ENCODE results near the gene ISYNA1.
A peak's percentile ranks its signal among the peaks of the same experiment; 100 is the strongest.

Gene ISYNA1

DNA sequence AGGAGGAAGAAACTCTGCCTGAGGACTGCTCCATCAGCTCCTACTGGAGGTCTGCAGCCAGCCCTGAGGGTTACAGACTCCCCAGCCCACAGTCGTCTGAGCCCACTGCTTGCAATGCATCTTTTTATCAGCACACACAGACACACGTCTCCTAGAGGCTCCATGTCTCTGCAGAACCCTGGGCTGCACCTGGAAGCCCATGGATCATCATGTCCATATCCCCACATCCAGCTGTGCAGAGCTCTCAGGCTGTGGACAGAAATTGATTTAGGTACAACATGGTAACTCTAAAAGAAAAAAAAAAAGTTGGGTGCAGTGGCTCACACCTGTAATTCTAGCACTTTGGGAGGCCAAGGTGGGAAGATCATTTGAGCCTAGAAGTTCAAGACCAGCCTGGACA, 32.9 kb upstream of the ISYNA1 start:
- Histone ChIP-seq H3K9me2 (replicated peaks; ENCODE audit: control insufficient read depth, low read length) (no peaks in the 10 kb centered on the region), H3K4me3 (ENCODE audit: low read length) (no peak overlapping the region), H3K36me3 (ENCODE audit: control insufficient read depth, low read length) (peaks cover 5% of the 10 kb centered on the region; the same call in 1 of the 2 replicates), H3K4me2 (ENCODE audit: low read length) (no peak overlapping the region), H3K79me2 (ENCODE audit: control insufficient read depth, low read length) (peaks cover 33% of the 10 kb centered on the region), H4K20me1 (ENCODE audit: control insufficient read depth, insufficient read depth, low read depth, low read length) (peaks cover 7% of the 10 kb centered on the region), H3K4me1 (ENCODE audit: control insufficient read depth, low read length) (no peaks in the 10 kb centered on the region), H3F3A (ENCODE audit: control insufficient read depth, insufficient read depth) (no peaks in the 10 kb centered on the region), H3K27me3 (ENCODE audit: control insufficient read depth, low read length) (no peaks in the 10 kb centered on the region), H3K27ac (ENCODE audit: low read depth, low read length) (no peak overlapping the region), H3K9me3 (ENCODE audit: control insufficient read depth, insufficient read depth, low read length) (no peaks in the 10 kb centered on the region)
- TF ChIP-seq, protein P1, sequence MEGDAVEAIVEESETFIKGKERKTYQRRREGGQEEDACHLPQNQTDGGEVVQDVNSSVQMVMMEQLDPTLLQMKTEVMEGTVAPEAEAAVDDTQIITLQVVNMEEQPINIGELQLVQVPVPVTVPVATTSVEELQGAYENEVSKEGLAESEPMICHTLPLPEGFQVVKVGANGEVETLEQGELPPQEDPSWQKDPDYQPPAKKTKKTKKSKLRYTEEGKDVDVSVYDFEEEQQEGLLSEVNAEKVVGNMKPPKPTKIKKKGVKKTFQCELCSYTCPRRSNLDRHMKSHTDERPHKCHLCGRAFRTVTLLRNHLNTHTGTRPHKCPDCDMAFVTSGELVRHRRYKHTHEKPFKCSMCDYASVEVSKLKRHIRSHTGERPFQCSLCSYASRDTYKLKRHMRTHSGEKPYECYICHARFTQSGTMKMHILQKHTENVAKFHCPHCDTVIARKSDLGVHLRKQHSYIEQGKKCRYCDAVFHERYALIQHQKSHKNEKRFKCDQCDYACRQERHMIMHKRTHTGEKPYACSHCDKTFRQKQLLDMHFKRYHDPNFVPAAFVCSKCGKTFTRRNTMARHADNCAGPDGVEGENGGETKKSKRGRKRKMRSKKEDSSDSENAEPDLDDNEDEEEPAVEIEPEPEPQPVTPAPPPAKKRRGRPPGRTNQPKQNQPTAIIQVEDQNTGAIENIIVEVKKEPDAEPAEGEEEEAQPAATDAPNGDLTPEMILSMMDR (IDR thresholded peaks at IDR 0.05; ENCODE audit: low read depth, low read length, poor library complexity, severe bottlenecking), result no peak
- no peak for TF ChIP-seq EZH2phosphoT487 (IDR thresholded peaks at IDR 0.05; ENCODE audit: borderline replicate concordance, low read length)

DNA sequence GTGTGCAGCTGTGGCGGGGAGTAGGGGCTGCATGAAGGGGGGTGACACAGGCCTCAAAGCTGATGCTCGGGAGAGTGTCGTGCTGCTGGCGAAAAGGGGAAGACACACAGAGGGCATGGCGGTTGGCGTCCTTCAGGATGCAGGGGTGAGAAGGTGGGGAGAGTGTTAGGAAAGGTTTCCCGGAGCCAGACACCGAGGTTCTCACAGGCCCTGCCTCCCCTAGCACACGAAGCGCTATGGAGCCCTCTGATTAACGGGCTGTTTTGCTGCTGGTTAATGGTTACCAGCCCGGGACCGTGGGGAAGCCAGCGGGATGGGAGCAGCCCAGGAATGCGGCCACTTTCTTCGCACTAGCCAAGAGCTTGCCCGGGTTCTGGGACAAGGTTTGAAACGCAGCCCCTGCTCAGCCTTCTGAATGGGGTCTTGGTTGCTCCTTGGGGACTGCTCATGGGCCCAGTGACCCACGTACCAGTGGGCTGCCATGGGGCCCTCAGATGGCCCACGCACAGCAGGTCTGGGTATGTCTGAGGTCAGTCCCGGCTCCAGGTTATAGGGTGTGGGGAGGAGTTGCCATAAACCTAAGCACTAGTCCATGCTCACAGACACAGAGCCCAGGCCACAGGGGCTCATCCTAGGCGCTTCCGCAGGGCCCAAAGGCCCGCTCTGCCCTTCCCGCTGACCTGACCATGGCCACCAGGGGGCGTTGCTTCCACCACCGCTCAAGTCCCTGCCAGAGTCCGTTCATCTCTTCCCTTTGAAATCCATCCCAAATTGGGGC, 31.3 kb upstream of the ISYNA1 start:
- H3F3A ChIP-seq (ENCODE audit: control insufficient read depth, insufficient read depth), result no peaks in the 10 kb centered on the region
- H3K27me3 ChIP-seq (ENCODE audit: control insufficient read depth, low read length), result no peaks in the 10 kb centered on the region
- no peak for TF ChIP-seq EZH2phosphoT487 (IDR thresholded peaks at IDR 0.05; ENCODE audit: borderline replicate concordance, low read length)
- TF ChIP-seq, protein P1 (IDR thresholded peaks at IDR 0.05; ENCODE audit: low read depth, low read length, poor library complexity, severe bottlenecking), result peak; percentile 88
- no peak overlapping the region for H3K27ac ChIP-seq (ENCODE audit: low read depth, low read length)
- no peaks in the 10 kb centered on the region for H3K9me3 ChIP-seq (ENCODE audit: control insufficient read depth, insufficient read depth, low read length)
- no peaks in the 10 kb centered on the region for H3K4me1 ChIP-seq (ENCODE audit: control insufficient read depth, low read length)
- no peak overlapping the region for H3K4me3 ChIP-seq (ENCODE audit: low read length)
- H4K20me1 ChIP-seq (ENCODE audit: control insufficient read depth, insufficient read depth, low read depth, low read length), result peaks cover 4% of the 10 kb centered on the region
- no peaks in the 10 kb centered on the region for H3K9me2 ChIP-seq (replicated peaks; ENCODE audit: control insufficient read depth, low read length)
- H3K4me2 ChIP-seq (ENCODE audit: low read length), result no peak overlapping the region
- peaks cover 18% of the 10 kb centered on the region for H3K79me2 ChIP-seq (ENCODE audit: control insufficient read depth, low read length)
- H3K36me3 ChIP-seq (ENCODE audit: control insufficient read depth, low read length), result peaks cover 10% of the 10 kb centered on the region; the same call in 1 of the 2 replicates

DNA sequence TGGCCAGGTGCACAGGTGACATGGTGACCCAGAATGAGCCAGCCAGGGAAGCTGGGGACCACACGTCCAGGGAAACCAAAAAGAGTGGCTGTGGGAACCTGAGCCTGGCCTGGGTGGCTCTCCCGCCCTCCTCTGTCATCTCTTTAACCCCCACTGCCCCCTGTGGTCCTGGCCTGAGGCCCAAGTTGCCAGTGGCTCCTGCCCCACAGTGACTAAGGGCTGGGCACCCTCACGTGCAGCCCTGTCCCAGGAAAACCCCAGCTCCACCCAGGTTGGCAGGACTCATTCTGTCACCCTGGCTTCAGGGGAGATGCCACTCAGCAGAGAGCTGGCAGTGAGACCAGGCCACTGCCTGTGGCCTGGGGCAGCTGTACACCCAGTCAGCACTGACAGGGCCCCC, 30.6 kb upstream of the ISYNA1 start:
- no peaks in the 10 kb centered on the region for H3K9me3 ChIP-seq (ENCODE audit: control insufficient read depth, insufficient read depth, low read length)
- H3K9me2 ChIP-seq (replicated peaks; ENCODE audit: control insufficient read depth, low read length), result no peaks in the 10 kb centered on the region
- peaks cover 13% of the 10 kb centered on the region for H3K79me2 ChIP-seq (ENCODE audit: control insufficient read depth, low read length)

More for the DNA sequence above, 30.6 kb upstream of the ISYNA1 start:
- TF ChIP-seq, protein P1 (IDR thresholded peaks at IDR 0.05; ENCODE audit: low read depth, low read length, poor library complexity, severe bottlenecking), result no peak
- TF ChIP-seq EZH2phosphoT487 (IDR thresholded peaks at IDR 0.05; ENCODE audit: borderline replicate concordance, low read length), result no peak
- H3K4me1 ChIP-seq (ENCODE audit: control insufficient read depth, low read length), result no peaks in the 10 kb centered on the region
- peaks cover 4% of the 10 kb centered on the region for H4K20me1 ChIP-seq (ENCODE audit: control insufficient read depth, insufficient read depth, low read depth, low read length)
- H3K4me2 ChIP-seq (ENCODE audit: low read length), result no peak overlapping the region
- no peak overlapping the region for H3K27ac ChIP-seq (ENCODE audit: low read depth, low read length)
- peaks cover 10% of the 10 kb centered on the region; the same call in 1 of the 2 replicates for H3K36me3 ChIP-seq (ENCODE audit: control insufficient read depth, low read length)
- H3K4me3 ChIP-seq (ENCODE audit: low read length), result no peak overlapping the region
- H3K27me3 ChIP-seq (ENCODE audit: control insufficient read depth, low read length), result no peaks in the 10 kb centered on the region
- H3F3A ChIP-seq (ENCODE audit: control insufficient read depth, insufficient read depth), result no peaks in the 10 kb centered on the region

Data from DOHH2 (cell line).